Activated naive CD8-positive, alpha-beta T cell (primary cell): ENCODE data around the gene TCAF1.
"Not testable (repeated sequence)": the region's sequence is repeated elsewhere in the genome, so short reads cannot be mapped to it uniquely, and the experiment has no call there.

Experiments used
- H3K27ac Mint-ChIP-seq: one replicate; pipeline ENCODE4 v1.8.0; 2021; ENCODE audit warnings: mixed read lengths
- H3K27me3 Mint-ChIP-seq: one replicate; pipeline ENCODE4 v1.8.0; 2021; ENCODE audit warnings: mixed read lengths
- H3K36me3 Mint-ChIP-seq: one replicate; pipeline ENCODE4 v1.8.0; 2021; ENCODE audit warnings: mixed read lengths
- H3K4me1 Mint-ChIP-seq: one replicate; pipeline ENCODE4 v1.8.0; 2021; ENCODE audit warnings: low read depth, mixed read lengths
- H3K4me3 Mint-ChIP-seq: one replicate; pipeline ENCODE4 v1.8.0; 2021; ENCODE audit warnings: mild to moderate bottlenecking, mixed read lengths
- H3K9me3 Mint-ChIP-seq: one replicate; pipeline ENCODE4 v1.8.0; 2021; ENCODE audit warnings: low read depth, mixed read lengths

TCAF1 gene

DNA sequence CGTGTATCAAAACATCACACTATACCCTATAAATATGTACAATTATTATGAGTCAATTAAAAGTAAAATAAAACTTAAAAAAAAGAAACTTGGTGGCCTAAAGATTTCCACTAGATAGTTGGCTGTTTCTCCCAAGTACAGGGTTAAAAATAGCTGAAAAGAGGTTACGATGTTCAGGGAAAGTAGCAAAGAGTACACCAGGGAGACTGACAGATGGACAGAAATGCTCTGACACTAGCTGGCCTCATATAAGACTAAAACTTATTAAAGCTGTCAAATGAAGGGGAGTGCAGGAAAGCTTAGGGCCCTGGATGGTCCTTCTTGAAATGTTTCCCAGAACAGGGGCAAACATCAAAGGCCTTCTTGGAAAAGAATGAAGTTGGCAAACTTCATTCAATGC is 51.3 kb downstream of the TCAF1 start:
- H3K36me3 Mint-ChIP-seq: no peaks in the 10 kb centered on the region
- no peaks in the 10 kb centered on the region for H3K27me3 Mint-ChIP-seq
- H3K4me3 Mint-ChIP-seq: no peak overlapping the region
- no peaks in the 10 kb centered on the region for H3K4me1 Mint-ChIP-seq
- no peak overlapping the region for H3K27ac Mint-ChIP-seq
- H3K9me3 Mint-ChIP-seq: no peaks in the 10 kb centered on the region

- Mint-ChIP-seq H3K27ac (no peak overlapping the region), H3K4me3 (no peak overlapping the region), H3K9me3 (no peaks in the 10 kb centered on the region), H3K36me3 (peaks cover 2% of the 10 kb centered on the region), H3K27me3 (no peaks in the 10 kb centered on the region), H3K4me1 (no peaks in the 10 kb centered on the region)
These were observed 52.0 kb downstream of the TCAF1 start for GRCh38 chr7:143849785-143850479.

GRCh38 chr7:143848192-143848591 is 53.8 kb downstream of the TCAF1 start:
- Mint-ChIP-seq H3K9me3 (no peaks in the 10 kb centered on the region), H3K36me3 (peaks cover 2% of the 10 kb centered on the region), H3K4me3 (no peak overlapping the region), H3K27me3 (no peaks in the 10 kb centered on the region), H3K27ac (no peak overlapping the region), H3K4me1 (no peaks in the 10 kb centered on the region)

GRCh38 chr7:143846692-143847091 is 55.3 kb downstream of the TCAF1 start:
- Mint-ChIP-seq H3K9me3 (no peaks in the 10 kb centered on the region), H3K4me1 (no peaks in the 10 kb centered on the region), H3K27me3 (no peaks in the 10 kb centered on the region), H3K36me3 (peaks cover 2% of the 10 kb centered on the region), H3K27ac (no peak overlapping the region), H3K4me3 (no peak overlapping the region)

GRCh38 chr7:143841696-143842095 is 60.3 kb downstream of the TCAF1 start:
- H3K4me1 Mint-ChIP-seq, H3K36me3 Mint-ChIP-seq, H3K9me3 Mint-ChIP-seq, H3K27me3 Mint-ChIP-seq, H3K27ac Mint-ChIP-seq, H3K4me3 Mint-ChIP-seq: not testable (repeated sequence)

GRCh38 chr7:143840062-143840461 is 61.9 kb downstream of the TCAF1 start:
- H3K27ac Mint-ChIP-seq, H3K27me3 Mint-ChIP-seq, H3K4me3 Mint-ChIP-seq, H3K4me1 Mint-ChIP-seq, H3K36me3 Mint-ChIP-seq, H3K9me3 Mint-ChIP-seq: not testable (repeated sequence)

GRCh38 chr7:143837223-143837622 is 64.8 kb downstream of the TCAF1 start:
- not testable (repeated sequence) for H3K27ac Mint-ChIP-seq, H3K4me1 Mint-ChIP-seq, H3K36me3 Mint-ChIP-seq, H3K9me3 Mint-ChIP-seq, H3K27me3 Mint-ChIP-seq, H3K4me3 Mint-ChIP-seq

DNA sequence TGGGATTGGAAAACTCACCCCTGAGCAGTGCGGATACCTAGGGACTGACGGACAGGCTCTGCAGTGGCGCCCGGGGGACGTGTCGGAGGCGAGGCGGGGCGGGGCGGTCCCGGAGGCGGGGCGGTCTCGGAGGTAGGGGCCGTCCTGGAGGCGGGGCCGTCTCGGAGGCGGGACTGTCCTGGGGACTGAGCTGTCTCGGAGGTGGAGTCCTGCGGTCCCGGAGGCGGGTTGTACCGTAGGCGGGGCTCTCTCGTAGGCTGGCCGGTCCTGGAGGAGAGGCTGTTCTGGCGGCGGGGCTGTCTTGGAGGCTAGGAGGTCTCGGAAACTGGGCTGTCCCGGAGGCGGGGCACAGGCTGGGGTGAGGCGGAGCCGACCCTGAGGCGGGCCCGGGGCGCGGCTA is 65.4 kb downstream of the TCAF1 start:
- not testable (repeated sequence) for H3K27me3 Mint-ChIP-seq, H3K4me1 Mint-ChIP-seq, H3K36me3 Mint-ChIP-seq, H3K9me3 Mint-ChIP-seq
- Mint-ChIP-seq H3K27ac (peak overlapping the region; percentile 76), H3K4me3 (peak overlapping the region; percentile 59)

- H3K4me1 Mint-ChIP-seq, H3K27me3 Mint-ChIP-seq, H3K9me3 Mint-ChIP-seq, H3K4me3 Mint-ChIP-seq, H3K36me3 Mint-ChIP-seq: not testable (repeated sequence)
- H3K27ac Mint-ChIP-seq: peak overlapping the region; percentile 76
These were observed 65.9 kb downstream of the TCAF1 start for GRCh38 chr7:143836088-143836487.

DNA sequence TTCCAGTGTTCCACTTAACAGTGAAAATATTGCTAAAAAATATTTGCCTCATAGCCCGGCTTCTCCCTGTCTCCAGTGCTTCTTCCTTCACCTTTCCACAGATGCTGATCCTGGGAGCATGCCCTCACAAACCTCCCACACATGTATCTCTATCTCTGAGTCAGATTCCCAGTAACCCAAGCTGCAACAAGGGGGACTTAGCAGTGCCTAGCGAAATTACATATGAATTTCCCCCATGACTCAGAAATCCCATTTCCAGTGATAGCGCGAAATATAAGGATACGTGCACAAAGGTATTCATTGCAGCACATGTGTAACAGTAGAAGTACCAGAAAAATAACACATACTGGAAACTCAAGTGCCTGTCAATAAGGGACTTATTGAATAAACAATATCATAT is 75.4 kb downstream of the TCAF1 start:
- not testable (repeated sequence) for H3K27ac Mint-ChIP-seq, H3K27me3 Mint-ChIP-seq, H3K36me3 Mint-ChIP-seq, H3K4me1 Mint-ChIP-seq, H3K4me3 Mint-ChIP-seq, H3K9me3 Mint-ChIP-seq

DNA sequence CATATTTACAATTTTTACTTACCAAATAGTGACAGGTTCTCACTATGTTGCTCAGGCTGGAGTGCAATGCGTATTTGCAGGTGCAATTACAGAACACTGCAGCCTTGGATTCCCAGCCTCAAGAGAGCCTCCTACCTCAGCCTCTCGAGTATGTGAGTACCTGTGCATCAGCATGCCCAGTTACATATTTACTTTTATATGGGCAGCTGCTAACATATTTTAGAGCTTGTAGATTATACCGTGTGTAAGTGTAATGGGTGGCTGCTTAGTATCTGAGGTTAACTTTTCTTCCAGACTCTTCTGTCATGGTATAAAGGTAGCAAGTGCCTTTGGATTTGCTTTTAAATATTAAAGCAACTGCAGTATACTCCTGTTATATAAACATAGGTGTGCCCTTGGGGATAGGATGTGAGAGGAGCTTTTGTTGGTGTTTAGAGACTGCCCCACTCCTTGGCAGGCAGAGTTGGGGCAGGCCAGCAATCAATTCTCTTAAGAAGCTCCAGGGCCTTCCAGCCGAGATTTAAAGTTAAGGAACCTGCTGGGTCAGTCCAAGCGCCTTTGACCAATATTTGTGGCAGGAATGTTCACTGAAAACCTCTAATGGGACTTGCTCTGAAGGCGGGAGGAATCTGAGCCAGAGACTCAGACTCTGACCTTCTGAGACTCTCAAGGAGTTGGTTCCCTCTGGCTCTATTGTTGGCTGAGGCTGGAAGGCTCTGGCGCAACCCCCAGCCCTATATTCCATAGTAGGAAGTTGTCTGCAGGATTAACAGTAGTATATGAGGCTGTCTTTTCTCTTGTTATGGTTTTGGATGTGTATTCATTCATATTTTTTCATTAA is 77.5 kb downstream of the TCAF1 start:
- not testable (repeated sequence) for H3K4me1 Mint-ChIP-seq, H3K36me3 Mint-ChIP-seq, H3K27me3 Mint-ChIP-seq, H3K9me3 Mint-ChIP-seq, H3K4me3 Mint-ChIP-seq, H3K27ac Mint-ChIP-seq

DNA sequence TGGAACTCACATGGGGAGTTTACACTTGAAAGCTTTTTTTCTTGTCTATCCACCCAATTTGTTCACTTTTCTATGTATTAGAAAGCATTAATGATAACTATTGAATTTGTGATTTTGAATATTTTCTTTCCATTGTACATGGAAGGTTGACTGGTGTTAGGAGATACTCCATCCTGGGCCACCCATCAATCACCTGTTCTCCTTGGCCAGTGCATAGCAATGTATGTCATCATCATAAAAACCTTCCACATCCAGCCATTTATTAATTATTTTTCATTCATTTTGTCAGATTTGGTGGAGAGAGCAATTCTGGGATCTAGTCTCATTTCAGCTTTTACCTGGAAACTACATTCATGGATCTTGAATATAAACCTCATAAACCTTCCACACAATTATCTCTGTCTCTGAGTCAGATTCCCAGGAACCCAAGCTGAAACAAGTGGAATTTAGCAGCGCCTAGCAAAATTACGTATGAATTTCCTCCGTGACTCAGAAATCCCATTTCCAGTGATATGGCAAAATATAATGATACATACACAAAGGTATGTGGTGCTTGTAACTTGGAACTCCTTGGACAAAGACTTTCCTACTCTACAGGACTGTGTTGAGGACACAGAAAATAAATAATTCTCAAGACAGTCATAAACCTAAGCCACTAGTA is 78.2 kb downstream of the TCAF1 start:
- not testable (repeated sequence) for H3K4me3 Mint-ChIP-seq, H3K9me3 Mint-ChIP-seq, H3K27me3 Mint-ChIP-seq, H3K4me1 Mint-ChIP-seq, H3K36me3 Mint-ChIP-seq
- H3K27ac Mint-ChIP-seq: peak overlapping the region; percentile 66

DNA sequence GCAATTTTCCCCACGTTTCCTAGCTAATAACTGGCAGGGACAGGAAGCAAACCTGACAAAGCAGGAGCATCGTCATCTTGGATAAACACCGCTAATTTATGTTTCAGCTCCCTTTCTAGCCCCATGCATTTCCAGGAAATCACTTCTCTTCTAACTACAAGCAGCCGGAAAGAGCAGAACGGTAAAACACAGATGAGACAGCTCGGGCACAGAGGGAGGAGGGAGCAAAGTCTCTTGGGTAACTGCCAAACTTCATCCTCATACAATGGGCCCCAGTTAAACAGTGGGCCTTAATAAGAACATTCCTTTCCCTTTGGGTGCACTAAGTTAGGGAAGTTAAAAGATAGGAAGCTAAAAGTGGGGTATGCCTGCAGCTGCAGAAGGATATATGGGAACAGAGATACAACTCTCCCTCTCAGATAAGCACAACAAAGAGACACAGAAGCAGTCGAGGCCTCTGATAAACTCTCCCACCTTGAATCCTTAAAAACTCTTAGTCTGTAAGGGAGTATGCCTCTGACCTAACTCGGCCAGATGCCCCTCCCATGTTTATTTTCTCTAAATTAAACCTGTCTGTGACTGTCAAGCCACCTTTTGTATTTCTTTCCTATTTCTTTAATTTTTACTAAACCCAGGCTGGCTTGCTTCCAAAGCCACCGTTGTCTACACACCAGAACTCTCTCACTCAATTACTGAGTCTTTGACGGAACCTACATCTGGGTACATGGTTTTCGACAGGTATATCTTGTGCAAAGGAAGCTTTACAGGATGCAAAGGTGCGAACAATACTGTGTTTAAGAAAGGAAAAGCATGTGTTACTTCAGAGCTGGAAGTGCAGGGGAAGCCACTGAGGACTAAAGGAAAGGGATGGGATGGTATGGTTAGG is 80.3 kb downstream of the TCAF1 start:
- not testable (repeated sequence) for H3K4me1 Mint-ChIP-seq, H3K27me3 Mint-ChIP-seq, H3K4me3 Mint-ChIP-seq, H3K36me3 Mint-ChIP-seq, H3K9me3 Mint-ChIP-seq, H3K27ac Mint-ChIP-seq

DNA sequence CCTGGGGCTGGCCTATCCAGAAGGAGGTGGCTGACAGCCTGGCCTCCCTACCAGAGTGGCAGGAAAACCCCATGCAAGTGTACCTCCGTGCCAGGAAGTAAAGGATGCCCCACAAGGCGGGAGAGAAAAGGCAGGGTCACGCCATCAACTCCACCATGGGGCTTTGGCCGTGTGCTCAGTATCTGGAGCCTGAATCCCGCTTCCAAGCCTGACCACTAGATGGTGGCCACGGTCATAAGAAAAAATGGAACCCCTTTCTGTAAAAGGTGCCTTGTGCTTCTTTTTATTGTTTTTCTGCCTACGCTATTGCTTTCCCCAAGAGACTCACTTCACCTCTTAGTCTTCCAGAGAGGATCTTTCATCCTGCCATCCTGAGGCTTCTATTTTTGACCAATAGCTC is 84.1 kb downstream of the TCAF1 start:
- not testable (repeated sequence) for H3K36me3 Mint-ChIP-seq, H3K27me3 Mint-ChIP-seq, H3K4me1 Mint-ChIP-seq, H3K4me3 Mint-ChIP-seq, H3K9me3 Mint-ChIP-seq, H3K27ac Mint-ChIP-seq
